ENCODE data around the gene KHDRBS1. TPM values are rescaled to one million over a fixed set of nuclear protein-coding genes. Genes with fewer than 3 reads are reported as not detected.

The KHDRBS1 gene
- total and polyA plus RNA-seq, 2 experiments from 2014 or later: 99.5 to 116 TPM

- TF ChIP-seq CTCF (IDR thresholded peaks at IDR 0.05; ENCODE audit: low read depth, low read length): no peak
- H3K4me3 ChIP-seq: no peak overlapping the region
- peak overlapping the region; percentile 26 for H3K27ac ChIP-seq
- peak in 1 of 2 donors; percentile 27 for DNase-seq (ENCODE audit: low read depth in 1 of 2, low spot score in 1 of 2)
- no peaks in the 10 kb centered on the region for H3K9me3 ChIP-seq (ENCODE audit: low read depth)
- H3K27me3 ChIP-seq: no peaks in the 10 kb centered on the region
- H3K4me1 ChIP-seq (ENCODE audit: low read depth): peaks cover 12% of the 10 kb centered on the region
- peaks cover 38% of the 10 kb centered on the region for H3K36me3 ChIP-seq
Observed at GRCh38 chr1:32031578-32032274, 18.1 kb downstream of the KHDRBS1 start.

- Histone ChIP-seq H3K9me3 (ENCODE audit: low read depth) (no peaks in the 10 kb centered on the region), H3K27me3 (no peaks in the 10 kb centered on the region), H3K36me3 (peaks cover 43% of the 10 kb centered on the region), H3K4me1 (ENCODE audit: low read depth) (peaks cover 12% of the 10 kb centered on the region), H3K4me3 (no peak overlapping the region), H3K27ac (peak overlapping the region; percentile 26)
- DNase-seq (ENCODE audit: low read depth in 1 of 2, low spot score in 1 of 2): no peak
- no peak for TF ChIP-seq CTCF (IDR thresholded peaks at IDR 0.05; ENCODE audit: low read depth, low read length)
Observed at GRCh38 chr1:32032275-32032615, 18.6 kb downstream of the KHDRBS1 start.

- peaks cover 70% of the 10 kb centered on the region for H3K36me3 ChIP-seq
- no peak for TF ChIP-seq CTCF (IDR thresholded peaks at IDR 0.05; ENCODE audit: low read depth, low read length)
- peaks cover 12% of the 10 kb centered on the region for H3K4me1 ChIP-seq (ENCODE audit: low read depth)
- DNase-seq (ENCODE audit: low read depth in 1 of 2, low spot score in 1 of 2): no peak
- no peak overlapping the region for H3K4me3 ChIP-seq
- peak overlapping the region; percentile 47 for H3K27ac ChIP-seq
- no peaks in the 10 kb centered on the region for H3K9me3 ChIP-seq (ENCODE audit: low read depth)
- H3K27me3 ChIP-seq: no peaks in the 10 kb centered on the region
Observed at GRCh38 chr1:32035119-32035518, 21.5 kb downstream of the KHDRBS1 start.

GRCh38 chr1:32040711-32041110, 27.0 kb downstream of the KHDRBS1 start:
- DNase-seq (ENCODE audit: low read depth in 1 of 2, low spot score in 1 of 2): peak in 1 of 2 donors; percentile 23

GRCh38 chr1:32042330-32042729, 28.7 kb downstream of the KHDRBS1 start:
- Histone ChIP-seq H3K9me3 (ENCODE audit: low read depth) (no peaks in the 10 kb centered on the region), H3K27ac (peak overlapping the region; percentile 26), H3K36me3 (peaks cover 63% of the 10 kb centered on the region), H3K27me3 (no peaks in the 10 kb centered on the region), H3K4me1 (ENCODE audit: low read depth) (no peaks in the 10 kb centered on the region), H3K4me3 (no peak overlapping the region)
- DNase-seq (ENCODE audit: low read depth in 1 of 2, low spot score in 1 of 2): no peak
- TF ChIP-seq CTCF (IDR thresholded peaks at IDR 0.05; ENCODE audit: low read depth, low read length): no peak

More at GRCh38 chr1:32040711-32041110, 27.0 kb downstream of the KHDRBS1 start:
- Histone ChIP-seq H3K36me3 (peaks cover 57% of the 10 kb centered on the region), H3K27me3 (no peaks in the 10 kb centered on the region), H3K4me1 (ENCODE audit: low read depth) (peaks cover 1% of the 10 kb centered on the region), H3K4me3 (no peak overlapping the region), H3K9me3 (ENCODE audit: low read depth) (no peaks in the 10 kb centered on the region), H3K27ac (no peak overlapping the region)
- no peak for TF ChIP-seq CTCF (IDR thresholded peaks at IDR 0.05; ENCODE audit: low read depth, low read length)

Measured in cardiac muscle cell (in vitro differentiated cells and primary cell).